A549 (cell line): ENCODE measurements around the gene PADI2. TPM values are rescaled to one million over a fixed set of nuclear protein-coding genes. Genes with fewer than 3 reads are reported as not detected.

Source experiments
- ATAC-seq, 2 experiments: fragments of 200-7000 bp in 1 of 2; fragments of >200 bp in 1 of 2; cut with Nextera tagmentation in 1 of 2; cut with Tn5 transposase in 1 of 2; 3 replicates each; pipeline versions ENCODE4 v1.8.0 to v1.9.1; 2018 to 2020; ENCODE audit warnings: mild to moderate bottlenecking in 1 of 2, moderate library complexity in 1 of 2
- CTCF ChIA-PET: fragments of 300-600 bp; sonication (Branson Sonifier 250); formaldehyde crosslinking; extraction: SDS; loops from one replicate; lab custom pipeline; 2021; ENCODE audit warnings: antibody characterized with exemption, inconsistent platforms; lab: Yijun Ruan, JAX
- POLR2A ChIA-PET: fragments of 350-600 bp; formaldehyde crosslinking; extraction: SDS; loops from one replicate; lab custom pipeline; 2021; ENCODE audit warnings: antibody characterized with exemption, inconsistent platforms; lab: Yijun Ruan, JAX
- DNase-seq, 2 experiments: peaks; one replicate each; pipeline versions ENCODE4 v3.0.0 to v3.0.0-alpha.2; 2011 to 2016; ENCODE audit warnings: low read depth in 1 of 2, low spot score in 1 of 2
- FAIRE-seq: peaks from 2 replicates; lab custom pipeline; 2011; peaks lifted over from hg19 to GRCh38; lab: Jason Lieb, UNC
- H3K27ac ChIP-seq, 2 experiments: fragments of >200 bp; sonication (Bioruptor Twin); formaldehyde crosslinking; 3 replicates each; pipeline ENCODE4 v1.5.1; 2016 to 2017
- H3K4me1 ChIP-seq: fragments of >200 bp; sonication (Bioruptor Twin); formaldehyde crosslinking; 3 replicates; pipeline ENCODE4 v1.6.1; 2016
- H3K4me2 ChIP-seq: fragments of >200 bp; sonication (Bioruptor Twin); formaldehyde crosslinking; 3 replicates; pipeline ENCODE4 v1.6.1; 2016
- H3K4me3 ChIP-seq: fragments of >200 bp; sonication (Bioruptor Twin); formaldehyde crosslinking; 3 replicates; pipeline ENCODE4 v1.5.1; 2016
- H3K9me3 ChIP-seq: fragments of >200 bp; sonication (Bioruptor Twin); formaldehyde crosslinking; 3 replicates; pipeline ENCODE4 v1.6.1; 2016
- CBX8 ChIP-seq: fragments of 200-600 bp; sonication (generic); IDR thresholded peaks from 2 replicates; pipeline ENCODE4 v1.6.1; 2016
- CEBPB ChIP-seq, 2 experiments: fragments of >200 bp in 1 of 2; sonication (Bioruptor Twin) in 1 of 2; formaldehyde crosslinking in 1 of 2; IDR thresholded peaks; 2 replicates each; pipeline ENCODE4 v1.6.1; 2012 to 2016
- CHD2 ChIP-seq: fragments of 150-350 bp; IDR thresholded peaks from 2 replicates; pipeline ENCODE4 v1.6.1; 2014; ENCODE audit warnings: low read length; ENCODE audit not compliant: partially characterized antibody
- EHF ChIP-seq: fragments of 250-450 bp; sonication (Bioruptor Pico); IDR thresholded peaks from 2 replicates; pipeline ENCODE4 v1.5.0; 2020; ENCODE audit warnings: mild to moderate bottlenecking
- EHMT2 ChIP-seq: fragments of 200-600 bp; sonication (generic); IDR thresholded peaks from 2 replicates; pipeline ENCODE4 v1.6.1; 2016; ENCODE audit warnings: antibody characterized with exemption, low read depth, mild to moderate bottlenecking, moderate library complexity
- EP300 ChIP-seq, 2 experiments: fragments of >200 bp; sonication (Bioruptor Twin); formaldehyde crosslinking; IDR thresholded peaks; 2 replicates in 1 of 2; 3 replicates in 1 of 2; pipeline ENCODE4 v1.6.1; 2016 to 2017
- ESRRA ChIP-seq: fragments of 150-350 bp; IDR thresholded peaks from 2 replicates; pipeline ENCODE4 v1.6.1; 2014; ENCODE audit warnings: mild to moderate bottlenecking, low read length, borderline replicate concordance
- FOSB ChIP-seq: fragments of 250-450 bp; sonication (Bioruptor Pico); IDR thresholded peaks from 2 replicates; pipeline ENCODE4 v1.5.0; 2020; ENCODE audit warnings: mild to moderate bottlenecking, moderate library complexity
- FOSL2 ChIP-seq, 2 experiments: fragments of 450-650 bp in 1 of 2; fragments of >200 bp in 1 of 2; sonication (Bioruptor Twin) in 1 of 2; formaldehyde crosslinking; IDR thresholded peaks; 2 replicates each; pipeline versions ENCODE4 v1.5.0 to v1.6.1; 2016 to 2020; ENCODE audit warnings: mild to moderate bottlenecking in 1 of 2, moderate library complexity in 1 of 2
- FOXS1 ChIP-seq: fragments of 250-450 bp; sonication (Bioruptor Pico); IDR thresholded peaks from 2 replicates; pipeline ENCODE4 v1.5.0; 2020; ENCODE audit warnings: mild to moderate bottlenecking, moderate library complexity
- HOXA7 ChIP-seq: fragments of 250-450 bp; sonication (Bioruptor Pico); IDR thresholded peaks from 2 replicates; pipeline ENCODE4 v1.5.0; 2020; ENCODE audit warnings: mild to moderate bottlenecking, moderate library complexity
- KDM1A ChIP-seq: fragments of 200-600 bp; sonication (generic); IDR thresholded peaks from 2 replicates; pipeline ENCODE4 v1.6.1; 2016; ENCODE audit warnings: low read depth, mild to moderate bottlenecking
- KDM5A ChIP-seq: fragments of 200-600 bp; sonication (generic); IDR thresholded peaks from 2 replicates; pipeline ENCODE4 v1.6.1; 2016; ENCODE audit warnings: antibody characterized with exemption, mild to moderate bottlenecking
- MAFK ChIP-seq: fragments of 450-650 bp; IDR thresholded peaks from 2 replicates; pipeline ENCODE4 v1.6.1; 2014; ENCODE audit not compliant: partially characterized antibody
- MAZ ChIP-seq: fragments of 150-350 bp; IDR thresholded peaks from 2 replicates; pipeline ENCODE4 v1.6.1; 2014; ENCODE audit warnings: antibody characterized with exemption, low read depth, low read length, borderline replicate concordance
- NPAS2 ChIP-seq: fragments of 250-450 bp; sonication (Bioruptor Pico); IDR thresholded peaks from 2 replicates; pipeline ENCODE4 v1.8.0; 2022; ENCODE audit warnings: mild to moderate bottlenecking, moderate library complexity, borderline replicate concordance
- RAD21 ChIP-seq, 2 experiments: fragments of >200 bp in 1 of 2; sonication (Bioruptor Twin) in 1 of 2; formaldehyde crosslinking in 1 of 2; IDR thresholded peaks in 1 of 2; conservative IDR thresholded peaks in 1 of 2; 2 replicates in 1 of 2; 3 replicates in 1 of 2; pipeline ENCODE4 v1.6.1; 2012 to 2018; ENCODE audit warnings: inconsistent platforms in 1 of 2
- RARB ChIP-seq: fragments of 250-450 bp; sonication (Bioruptor Pico); IDR thresholded peaks from 2 replicates; pipeline ENCODE4 v1.8.0; 2021; ENCODE audit warnings: mild to moderate bottlenecking, moderate library complexity
- RCOR1 ChIP-seq: fragments of 150-350 bp; IDR thresholded peaks from 2 replicates; pipeline ENCODE4 v1.6.1; 2014; ENCODE audit warnings: antibody characterized with exemption, low read length, low read depth
- RNF2 ChIP-seq: fragments of 200-600 bp; sonication (generic); IDR thresholded peaks from 2 replicates; pipeline ENCODE4 v1.6.1; 2016; ENCODE audit warnings: low read depth, mild to moderate bottlenecking, antibody characterized with exemption, moderate library complexity, borderline replicate concordance
- SMC3 ChIP-seq: fragments of >200 bp; sonication (Bioruptor Twin); formaldehyde crosslinking; IDR thresholded peaks from 3 replicates; pipeline ENCODE4 v1.6.1; 2018; ENCODE audit warnings: inconsistent platforms
- TFCP2L1 ChIP-seq: fragments of 250-450 bp; sonication (Bioruptor Pico); IDR thresholded peaks from 2 replicates; pipeline ENCODE4 v1.5.0; 2021; ENCODE audit warnings: mild to moderate bottlenecking
- TP53 ChIP-seq: fragments of 250-450 bp; sonication (Bioruptor Pico); IDR thresholded peaks from 2 replicates; pipeline ENCODE4 v1.5.0; 2021; ENCODE audit warnings: mild to moderate bottlenecking, moderate library complexity
- ZC3H11A ChIP-seq: fragments of 450-650 bp; IDR thresholded peaks from 2 replicates; pipeline ENCODE4 v1.6.1; 2014; ENCODE audit warnings: antibody characterized with exemption, mild to moderate bottlenecking
- ZSCAN20 ChIP-seq: fragments of 250-450 bp; sonication (Bioruptor Pico); IDR thresholded peaks from 2 replicates; pipeline ENCODE4 v1.8.0; 2022; ENCODE audit warnings: mild to moderate bottlenecking, moderate library complexity
- WGBS: methylation state at CpG from one replicate; pipeline ENCODE4 v1.1.6; 2017; ENCODE audit errors: missing lambda C conversion rate; 5-methylcytosine and 5-hydroxymethylcytosine counted together
- polyA plus RNA-seq, 4 experiments: library from polyadenylated mRNA; depleted of rRNA in 3 of 4; stranded (reverse); fragments of >200 nt; fragmentation: RNase III in 1 of 4; extraction: RNeasy Plus Mini Kit Qiagen cat#74134 plus additional on column Dnase treatment in 1 of 4; gene quantifications; 2 replicates in 3 of 4; 3 replicates in 1 of 4; pipeline ENCODE4 v1.2.3, GENCODE V29; 2011 to 2017
- TF ChIP-seq, protein P1 (sequence below): fragments of 450-650 bp; IDR thresholded peaks from 2 replicates; pipeline ENCODE4 v1.6.1; 2014; ENCODE audit warnings: antibody characterized with exemption
- TF ChIP-seq, protein P2 (sequence below): IDR thresholded peaks from 2 replicates; pipeline ENCODE4 v1.6.1; 2012
- TF ChIP-seq, protein P3 (sequence below): IDR thresholded peaks from 2 replicates; pipeline ENCODE4 v1.6.1; 2012; ENCODE audit warnings: low read depth, borderline replicate concordance
- TF ChIP-seq, protein P4 (sequence below): fragments of >200 bp; sonication (Bioruptor Twin); formaldehyde crosslinking; IDR thresholded peaks from 3 replicates; pipeline ENCODE4 v1.6.1; 2016
- TF ChIP-seq, protein P5 (sequence below): fragments of 150-350 bp; IDR thresholded peaks from 2 replicates; pipeline ENCODE4 v1.6.1; 2014; ENCODE audit warnings: low read depth, mild to moderate bottlenecking, low read length

PADI2 gene
- polyA plus RNA-seq, 2 of the 4 experiments (the other 2 are of a cell fraction): 1.1 to 1.3 TPM

DNA sequence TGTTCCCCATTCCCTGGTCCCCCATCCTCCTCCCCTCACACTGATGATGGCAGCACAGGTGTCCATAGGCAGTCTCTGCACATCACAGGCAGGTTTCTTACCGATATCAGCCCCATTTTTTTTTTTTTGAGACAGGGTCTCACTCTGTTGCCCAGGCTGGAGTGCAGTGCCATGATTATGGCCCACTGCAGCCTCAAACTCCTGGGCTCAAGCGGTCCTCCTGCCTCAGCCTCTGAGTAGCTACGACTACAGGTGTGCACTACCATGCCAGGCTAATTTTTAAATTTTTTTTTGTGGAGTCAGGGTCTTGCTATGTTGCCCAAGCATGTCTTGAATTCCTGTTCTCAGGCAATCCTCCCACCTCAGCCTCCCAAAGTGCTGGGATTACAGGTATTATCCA, 36.5 kb downstream of the PADI2 start:
- no peaks in the 10 kb centered on the region for H3K9me3 ChIP-seq
- H3K4me2 ChIP-seq: no peak overlapping the region
- ATAC-seq (no peak), DNase-seq (no peak), FAIRE-seq (no peak)
- ChIA-PET POLR2A (no interaction called here), CTCF (no interaction called here)
- no peak for TF ChIP-seq KDM5A
- no peak for TF ChIP-seq EHF (CRISPR knock-in tag)
- TF ChIP-seq ESRRA: no peak
- no peak for TF ChIP-seq MAFK
- TF ChIP-seq RCOR1: no peak
- no peak for TF ChIP-seq ZSCAN20
- no peak for TF ChIP-seq TFCP2L1
- TF ChIP-seq, protein P1, sequence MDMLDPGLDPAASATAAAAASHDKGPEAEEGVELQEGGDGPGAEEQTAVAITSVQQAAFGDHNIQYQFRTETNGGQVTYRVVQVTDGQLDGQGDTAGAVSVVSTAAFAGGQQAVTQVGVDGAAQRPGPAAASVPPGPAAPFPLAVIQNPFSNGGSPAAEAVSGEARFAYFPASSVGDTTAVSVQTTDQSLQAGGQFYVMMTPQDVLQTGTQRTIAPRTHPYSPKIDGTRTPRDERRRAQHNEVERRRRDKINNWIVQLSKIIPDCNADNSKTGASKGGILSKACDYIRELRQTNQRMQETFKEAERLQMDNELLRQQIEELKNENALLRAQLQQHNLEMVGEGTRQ: no peak
- TF ChIP-seq RNF2: no peak
- no peak for TF ChIP-seq EP300 (IDR thresholded peaks at IDR 0.05)
- TF ChIP-seq, protein P2, sequence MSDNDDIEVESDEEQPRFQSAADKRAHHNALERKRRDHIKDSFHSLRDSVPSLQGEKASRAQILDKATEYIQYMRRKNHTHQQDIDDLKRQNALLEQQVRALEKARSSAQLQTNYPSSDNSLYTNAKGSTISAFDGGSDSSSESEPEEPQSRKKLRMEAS: no peak
- TF ChIP-seq FOSB (CRISPR knock-in tag): no peak
- TF ChIP-seq CEBPB (IDR thresholded peaks at IDR 0.05): no peak
- TF ChIP-seq MAZ: no peak
- TF ChIP-seq SMC3: no peak
- TF ChIP-seq TP53 (CRISPR knock-in tag): no peak
- no peak for TF ChIP-seq CHD2
- no peak overlapping the region for H3K4me3 ChIP-seq
- H3K4me1 ChIP-seq: no peaks in the 10 kb centered on the region
- 55% methylated on average over 3 of the region's 3 CpGs for WGBS
- no peak overlapping the region for H3K27ac ChIP-seq

DNA sequence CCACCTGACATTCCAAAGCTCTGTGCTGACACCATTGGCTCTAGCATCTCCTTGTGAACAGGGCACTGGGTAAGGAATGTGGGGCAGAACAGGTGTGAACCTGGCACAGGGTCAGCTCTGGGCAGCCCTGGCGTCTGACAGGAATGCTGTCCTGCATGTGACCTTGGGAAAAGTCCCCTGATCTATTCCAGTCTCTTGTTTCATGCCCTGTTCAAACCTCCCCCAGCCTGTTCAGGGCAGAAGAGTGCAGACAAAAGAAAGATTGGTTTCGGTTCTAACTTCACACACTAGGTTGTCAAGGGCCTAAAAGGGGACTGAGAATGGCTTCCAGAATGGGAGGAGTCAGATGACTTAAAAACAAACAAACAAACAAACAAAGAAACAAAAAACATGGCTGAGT, 37.8 kb downstream of the PADI2 start:
- no peak for ATAC-seq
- TF ChIP-seq EP300 (IDR thresholded peaks at IDR 0.05): no peak
- TF ChIP-seq ZC3H11A: no peak
- TF ChIP-seq, protein P3, sequence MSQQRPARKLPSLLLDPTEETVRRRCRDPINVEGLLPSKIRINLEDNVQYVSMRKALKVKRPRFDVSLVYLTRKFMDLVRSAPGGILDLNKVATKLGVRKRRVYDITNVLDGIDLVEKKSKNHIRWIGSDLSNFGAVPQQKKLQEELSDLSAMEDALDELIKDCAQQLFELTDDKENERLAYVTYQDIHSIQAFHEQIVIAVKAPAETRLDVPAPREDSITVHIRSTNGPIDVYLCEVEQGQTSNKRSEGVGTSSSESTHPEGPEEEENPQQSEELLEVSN: no peak
- TF ChIP-seq, protein P1: no peak
- TF ChIP-seq, protein P4, sequence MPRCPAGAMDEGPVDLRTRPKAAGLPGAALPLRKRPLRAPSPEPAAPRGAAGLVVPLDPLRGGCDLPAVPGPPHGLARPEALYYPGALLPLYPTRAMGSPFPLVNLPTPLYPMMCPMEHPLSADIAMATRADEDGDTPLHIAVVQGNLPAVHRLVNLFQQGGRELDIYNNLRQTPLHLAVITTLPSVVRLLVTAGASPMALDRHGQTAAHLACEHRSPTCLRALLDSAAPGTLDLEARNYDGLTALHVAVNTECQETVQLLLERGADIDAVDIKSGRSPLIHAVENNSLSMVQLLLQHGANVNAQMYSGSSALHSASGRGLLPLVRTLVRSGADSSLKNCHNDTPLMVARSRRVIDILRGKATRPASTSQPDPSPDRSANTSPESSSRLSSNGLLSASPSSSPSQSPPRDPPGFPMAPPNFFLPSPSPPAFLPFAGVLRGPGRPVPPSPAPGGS: no peak
- TF ChIP-seq, all 56 proteins: peak for 0
- Histone ChIP-seq H3K9me3 (no peaks in the 10 kb centered on the region), H3K4me2 (no peak overlapping the region), H3K4me1 (no peaks in the 10 kb centered on the region), H3K4me3 (no peak overlapping the region), H3K27ac (no peak overlapping the region)
- ChIA-PET CTCF (interaction anchor here (1.7 to 1.8 kb wide), 2 partner anchors 21 to 44 kb away, joined by 4 to 7 read pairs; no protein-coding TSS in a partner anchor), POLR2A (no interaction called here)
- FAIRE-seq: no peak
- no peak for DNase-seq
- WGBS: 56% methylated on average over 2 of the region's 2 CpGs

DNA sequence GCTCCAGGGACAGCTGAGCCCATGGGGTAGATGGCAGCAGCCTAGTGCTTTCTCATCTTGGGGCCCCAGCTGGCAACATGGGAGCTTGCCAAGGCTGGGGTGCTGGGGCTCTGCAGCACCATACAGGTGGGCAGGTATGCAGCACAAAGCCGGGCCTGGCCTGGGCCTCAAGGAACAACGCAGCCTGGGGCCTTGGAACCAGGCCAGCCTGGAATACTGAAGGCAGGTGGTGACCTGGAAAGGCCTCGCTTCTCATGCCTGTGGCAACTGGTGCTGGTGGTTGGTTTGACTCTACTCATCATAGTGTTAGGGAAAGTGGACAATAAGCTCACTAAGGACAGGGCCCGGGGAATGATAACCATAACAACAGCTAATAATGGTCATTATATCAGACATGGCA, 38.4 kb downstream of the PADI2 start:
- ATAC-seq (no peak), DNase-seq (no peak)
- CTCF ChIA-PET: interaction anchor here (1.7 to 1.8 kb wide), 2 partner anchors 21 to 45 kb away, joined by 4 to 7 read pairs; no protein-coding TSS in a partner anchor
- no peak overlapping the region for H3K27ac ChIP-seq
- TF ChIP-seq FOXS1 (CRISPR knock-in tag): no peak
- no peak for TF ChIP-seq EHF (CRISPR knock-in tag)
- no peak for TF ChIP-seq EHMT2
- no peak for TF ChIP-seq CBX8
- no peak for TF ChIP-seq NPAS2
- no peak for TF ChIP-seq FOSB (CRISPR knock-in tag)
- TF ChIP-seq KDM1A: no peak
- no peak for TF ChIP-seq ZC3H11A
- no peak for TF ChIP-seq RARB (CRISPR knock-in tag)
- no peak for TF ChIP-seq EP300 (IDR thresholded peaks at IDR 0.05)
- no peak for TF ChIP-seq RAD21 (conservative IDR thresholded peaks at IDR 0.05 in 1 of 2, IDR thresholded peaks at IDR 0.05 in 1 of 2)
- TF ChIP-seq KDM5A: no peak
- no peak for TF ChIP-seq FOSL2 (IDR thresholded peaks at IDR 0.05)
- TF ChIP-seq FOSL2 (CRISPR knock-in tag; IDR thresholded peaks at IDR 0.05): no peak
- TF ChIP-seq HOXA7 (CRISPR knock-in tag): no peak
- TF ChIP-seq, protein P5, sequence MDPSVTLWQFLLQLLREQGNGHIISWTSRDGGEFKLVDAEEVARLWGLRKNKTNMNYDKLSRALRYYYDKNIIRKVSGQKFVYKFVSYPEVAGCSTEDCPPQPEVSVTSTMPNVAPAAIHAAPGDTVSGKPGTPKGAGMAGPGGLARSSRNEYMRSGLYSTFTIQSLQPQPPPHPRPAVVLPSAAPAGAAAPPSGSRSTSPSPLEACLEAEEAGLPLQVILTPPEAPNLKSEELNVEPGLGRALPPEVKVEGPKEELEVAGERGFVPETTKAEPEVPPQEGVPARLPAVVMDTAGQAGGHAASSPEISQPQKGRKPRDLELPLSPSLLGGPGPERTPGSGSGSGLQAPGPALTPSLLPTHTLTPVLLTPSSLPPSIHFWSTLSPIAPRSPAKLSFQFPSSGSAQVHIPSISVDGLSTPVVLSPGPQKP: no peak
- TF ChIP-seq, all 56 proteins: peak for 0
- no peaks in the 10 kb centered on the region for H3K9me3 ChIP-seq
- FAIRE-seq: no peak
- POLR2A ChIA-PET: no interaction called here
- no peak overlapping the region for H3K4me3 ChIP-seq
- H3K4me2 ChIP-seq: no peak overlapping the region
- H3K4me1 ChIP-seq: no peaks in the 10 kb centered on the region
- 85% methylated on average over 2 of the region's 4 CpGs for WGBS
